ENCODE measurements around the gene DDC. TPM values are rescaled to one million over a fixed set of nuclear protein-coding genes. Genes with fewer than 3 reads are reported as not detected.

The DDC gene
- total RNA-seq, 4 donors from 2014 or later, result not detected

GRCh38 chr7:50428911-50429310, 136.3 kb downstream of the DDC start:
- intact Hi-C loops (cut with DNase I), result no loop called here
- Histone ChIP-seq H3K27ac (replicated peaks in 1 of 4) (no peak overlapping the region), H3K4me1 (no peaks in the 10 kb centered on the region), H3K27me3 (no peaks in the 10 kb centered on the region), H3K9me3 (no peaks in the 10 kb centered on the region), H3K36me3 (no peaks in the 10 kb centered on the region), H3K4me3 (no peak overlapping the region)
- 85% methylated on average over 3 of the region's 3 CpGs for WGBS
- TF ChIP-seq CTCF (IDR thresholded peaks at IDR 0.05) (no peak), EP300 (IDR thresholded peaks at IDR 0.05) (no peak), POLR2A (IDR thresholded peaks at IDR 0.05; ENCODE audit: low read depth) (no peak)
- no peak for DNase-seq (ENCODE audit: extremely low spot score)

- no peak overlapping the region for H3K4me3 ChIP-seq
- H3K4me1 ChIP-seq, result no peaks in the 10 kb centered on the region
- no peak overlapping the region for H3K27ac ChIP-seq (replicated peaks in 1 of 4)
- 84% methylated on average over 2 of the region's 2 CpGs for WGBS
- no peak for DNase-seq (ENCODE audit: extremely low spot score)
- no peaks in the 10 kb centered on the region for H3K9me3 ChIP-seq
- no peaks in the 10 kb centered on the region for H3K36me3 ChIP-seq
- intact Hi-C loops (cut with DNase I), result no loop called here
- no peaks in the 10 kb centered on the region for H3K27me3 ChIP-seq
- TF ChIP-seq CTCF (IDR thresholded peaks at IDR 0.05) (no peak), POLR2AphosphoS5 (IDR thresholded peaks at IDR 0.05) (no peak), POLR2A (IDR thresholded peaks at IDR 0.05; ENCODE audit: low read depth) (no peak), EP300 (IDR thresholded peaks at IDR 0.05) (no peak)
Observed at GRCh38 chr7:50427518-50427917, 137.7 kb downstream of the DDC start.

- H3K36me3 ChIP-seq, result no peaks in the 10 kb centered on the region
- no peak for DNase-seq (ENCODE audit: extremely low spot score)
- no peak overlapping the region for H3K4me3 ChIP-seq
- WGBS, result 93% methylated on average over 5 of the region's 5 CpGs
- H3K27me3 ChIP-seq, result no peaks in the 10 kb centered on the region
- no peaks in the 10 kb centered on the region for H3K9me3 ChIP-seq
- H3K4me1 ChIP-seq, result no peaks in the 10 kb centered on the region
- TF ChIP-seq EP300 (IDR thresholded peaks at IDR 0.05) (no peak), POLR2A (IDR thresholded peaks at IDR 0.05; ENCODE audit: low read depth) (no peak), CTCF (IDR thresholded peaks at IDR 0.05) (no peak), POLR2AphosphoS5 (IDR thresholded peaks at IDR 0.05) (no peak)
- H3K27ac ChIP-seq (replicated peaks in 1 of 4), result no peak overlapping the region
- intact Hi-C loops (cut with DNase I), result no loop called here
Observed at GRCh38 chr7:50426280-50427045, 138.7 kb downstream of the DDC start.

- WGBS, result 95% methylated on average over 6 of the region's 6 CpGs
- H3K4me1 ChIP-seq, result no peaks in the 10 kb centered on the region
- intact Hi-C loops (cut with DNase I), result no loop called here
- no peaks in the 10 kb centered on the region for H3K9me3 ChIP-seq
- no peak overlapping the region for H3K27ac ChIP-seq (replicated peaks in 1 of 4)
- DNase-seq (ENCODE audit: extremely low spot score), result no peak
- no peaks in the 10 kb centered on the region for H3K27me3 ChIP-seq
- TF ChIP-seq CTCF (IDR thresholded peaks at IDR 0.05) (no peak), POLR2A (IDR thresholded peaks at IDR 0.05; ENCODE audit: low read depth) (no peak)
- H3K36me3 ChIP-seq, result no peaks in the 10 kb centered on the region
- no peak overlapping the region for H3K4me3 ChIP-seq
Observed at GRCh38 chr7:50425318-50425717, 139.9 kb downstream of the DDC start.

- no peaks in the 10 kb centered on the region for H3K36me3 ChIP-seq
- H3K4me3 ChIP-seq, result no peak overlapping the region
- no peaks in the 10 kb centered on the region for H3K9me3 ChIP-seq
- H3K27me3 ChIP-seq, result no peaks in the 10 kb centered on the region
- TF ChIP-seq CTCF (IDR thresholded peaks at IDR 0.05), result no peak
- TF ChIP-seq POLR2A (IDR thresholded peaks at IDR 0.05; ENCODE audit: low read depth), result no peak
- TF ChIP-seq EP300 (IDR thresholded peaks at IDR 0.05), result no peak
- TF ChIP-seq POLR2AphosphoS5 (IDR thresholded peaks at IDR 0.05), result no peak
- intact Hi-C loops (cut with DNase I), result no loop called here
- H3K27ac ChIP-seq (replicated peaks in 1 of 4), result no peak overlapping the region
- no peaks in the 10 kb centered on the region for H3K4me1 ChIP-seq
- 82% methylated on average over 3 of the region's 4 CpGs for WGBS
- no peak for DNase-seq (ENCODE audit: extremely low spot score)
Observed at GRCh38 chr7:50423860-50424259, 141.3 kb downstream of the DDC start.

All from esophagus muscularis mucosa (tissue), 4 donors.